ENCODE results near the gene DNAJC7. TPM values are rescaled to one million over a fixed set of nuclear protein-coding genes. Genes with fewer than 3 reads are reported as not detected.
"Not testable (repeated sequence)": the region's sequence is repeated elsewhere in the genome, so short reads cannot be mapped to it uniquely, and the experiment has no call there.

The DNAJC7 gene
- total RNA-seq, 1 experiment from 2014 or later, result 133 TPM

DNA sequence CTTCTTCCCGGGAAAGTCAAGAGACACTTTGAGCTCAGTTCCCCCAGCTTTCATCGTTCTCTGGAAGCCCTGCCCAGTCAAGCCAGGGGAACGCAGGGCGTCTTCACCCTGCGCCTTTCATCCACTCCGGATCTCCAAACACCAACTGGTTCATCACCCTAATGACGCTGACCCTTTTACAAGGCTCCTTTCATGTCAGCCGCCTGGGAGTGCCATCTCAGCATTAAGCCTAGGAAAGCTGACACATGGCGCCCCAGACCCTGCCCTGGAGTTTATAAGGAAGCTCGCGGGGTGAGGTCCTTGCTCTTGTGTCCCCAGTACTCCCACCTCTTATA lies 594 bp upstream of the DNAJC7 start:
- no peak for DNase-seq (ENCODE audit: low read depth)

DNA sequence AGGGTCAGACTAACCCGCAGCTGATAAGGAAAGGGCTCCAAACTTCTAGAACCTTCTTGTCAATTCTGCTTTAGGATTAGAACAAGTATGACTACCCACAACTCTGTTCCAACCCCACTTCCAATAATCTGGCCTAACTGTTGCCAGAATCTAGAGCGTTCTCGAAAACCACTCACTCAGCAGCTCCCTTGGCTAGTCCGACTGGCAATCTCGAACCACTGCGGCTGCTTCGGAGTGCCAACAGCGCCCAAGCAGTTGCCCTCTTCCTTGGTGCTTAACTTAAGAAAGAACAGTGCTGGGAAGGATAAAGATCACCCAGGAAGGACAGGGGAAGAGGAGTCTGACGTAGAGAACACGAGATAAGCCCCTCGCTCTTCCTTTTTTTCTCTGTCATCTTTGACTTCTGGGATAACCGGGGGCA lies 818 bp downstream of the DNAJC7 start:
- DNase-seq (ENCODE audit: low read depth), result no peak

DNA sequence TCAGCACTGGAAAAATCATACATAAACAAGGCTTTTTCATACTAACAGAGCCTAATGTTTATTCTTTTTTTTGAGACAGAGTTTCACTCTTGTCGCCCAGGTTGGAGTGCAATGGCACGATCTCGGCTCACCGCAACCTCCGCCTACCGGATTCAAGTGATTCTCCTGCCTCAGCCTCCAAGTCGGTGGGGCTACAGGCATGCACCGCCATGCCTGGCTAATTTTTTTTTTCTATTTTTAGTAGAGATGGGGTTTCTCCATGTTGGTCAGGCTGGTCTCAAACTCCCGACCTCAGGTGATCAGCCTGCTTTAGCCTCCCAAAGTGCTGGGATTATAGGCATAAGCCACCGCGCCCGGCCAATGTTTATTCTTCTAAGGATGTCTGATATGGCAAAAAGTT lies 3.5 kb downstream of the DNAJC7 start:
- not testable (repeated sequence) for DNase-seq (ENCODE audit: low read depth)

DNA sequence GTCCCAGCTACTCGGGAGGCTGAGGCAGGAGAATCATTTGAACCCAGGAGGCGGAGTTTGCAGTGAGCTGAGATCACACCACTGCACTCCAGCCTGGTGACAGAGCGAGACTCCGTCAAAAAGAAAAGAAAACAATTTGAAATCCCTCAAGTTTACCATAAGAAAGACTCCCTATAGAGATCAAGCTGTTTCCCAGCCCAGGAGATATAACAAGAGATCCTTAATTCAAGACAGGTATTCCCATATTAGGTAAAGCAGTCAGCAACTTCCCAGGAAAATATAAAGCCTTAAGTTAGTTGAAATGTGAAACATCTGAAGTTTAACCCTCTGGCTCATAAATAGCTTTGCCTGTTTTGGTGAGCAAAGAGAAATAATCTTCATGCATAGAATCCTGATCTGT lies 4.9 kb downstream of the DNAJC7 start:
- DNase-seq (ENCODE audit: low read depth), result not testable (repeated sequence)

DNA sequence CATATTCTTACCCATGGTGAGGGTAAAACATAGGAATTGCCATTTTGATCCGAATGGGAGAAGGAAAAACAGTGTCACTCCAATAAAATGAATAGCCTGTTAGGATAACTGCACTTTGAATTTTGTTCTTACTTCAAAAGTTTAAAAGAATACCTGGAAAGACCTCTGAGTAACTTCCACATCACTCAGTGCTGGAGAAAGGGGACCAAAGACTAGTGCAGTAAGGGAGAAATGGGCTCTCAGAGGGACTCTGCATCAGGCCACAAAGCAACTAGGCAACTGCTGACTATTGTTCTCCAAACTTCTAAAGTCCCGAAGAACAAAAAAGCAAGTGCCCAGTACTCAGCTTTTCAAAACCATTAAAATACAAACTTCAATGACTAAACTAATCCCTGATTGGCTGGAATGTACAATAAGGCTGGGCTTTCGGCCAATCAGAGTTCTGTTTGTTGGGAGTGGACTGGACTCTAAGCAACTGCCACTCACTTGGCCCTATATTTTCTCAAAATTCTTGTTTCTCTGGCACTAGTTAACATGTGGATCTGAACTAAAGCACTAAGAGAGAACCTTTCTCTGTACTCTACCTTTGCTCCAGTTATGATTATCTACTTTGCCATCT lies 6.2 kb downstream of the DNAJC7 start:
- DNase-seq (ENCODE audit: low read depth), result peak; percentile 66

DNA sequence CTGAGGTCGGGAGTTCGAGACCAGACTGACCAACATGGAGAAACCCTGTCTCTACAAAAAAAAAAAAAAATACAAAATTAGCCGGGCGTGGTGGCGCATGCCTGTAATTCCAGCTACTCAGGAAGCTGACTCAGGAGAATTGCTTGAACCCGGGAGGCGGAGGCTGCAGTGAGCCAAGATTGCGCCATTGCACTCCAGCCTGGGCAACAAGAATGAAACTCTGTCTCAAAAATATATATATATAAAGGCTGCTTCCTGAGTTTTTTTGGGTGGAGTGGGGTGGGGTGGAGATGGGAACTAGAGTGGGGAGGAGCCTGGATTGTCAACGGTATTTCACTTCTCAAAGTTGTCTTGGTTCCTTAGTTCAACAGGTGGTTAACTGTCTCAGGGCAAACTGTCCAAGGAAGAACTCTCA lies 7.0 kb downstream of the DNAJC7 start:
- peak; percentile 81 for DNase-seq (ENCODE audit: low read depth)

DNA sequence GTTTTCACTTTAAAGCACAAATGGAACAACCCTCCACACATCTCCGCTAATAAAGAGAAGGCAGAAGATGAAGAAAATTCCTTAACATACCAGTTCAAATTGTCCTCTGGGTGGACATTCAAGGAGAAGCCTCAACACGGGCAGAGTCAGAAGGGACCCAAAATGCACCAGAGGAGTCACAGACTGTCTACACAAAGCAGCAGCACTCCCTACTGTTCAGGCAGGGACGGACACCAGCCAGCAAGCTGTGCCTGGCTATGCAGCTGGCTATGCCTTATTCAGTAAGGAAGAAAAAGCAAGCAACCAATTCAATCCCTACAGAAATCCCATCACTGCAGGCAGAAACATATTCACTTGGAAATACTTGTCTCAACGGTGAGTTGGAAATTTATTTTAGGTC lies 8.1 kb downstream of the DNAJC7 start:
- no peak for DNase-seq (ENCODE audit: low read depth)

DNA sequence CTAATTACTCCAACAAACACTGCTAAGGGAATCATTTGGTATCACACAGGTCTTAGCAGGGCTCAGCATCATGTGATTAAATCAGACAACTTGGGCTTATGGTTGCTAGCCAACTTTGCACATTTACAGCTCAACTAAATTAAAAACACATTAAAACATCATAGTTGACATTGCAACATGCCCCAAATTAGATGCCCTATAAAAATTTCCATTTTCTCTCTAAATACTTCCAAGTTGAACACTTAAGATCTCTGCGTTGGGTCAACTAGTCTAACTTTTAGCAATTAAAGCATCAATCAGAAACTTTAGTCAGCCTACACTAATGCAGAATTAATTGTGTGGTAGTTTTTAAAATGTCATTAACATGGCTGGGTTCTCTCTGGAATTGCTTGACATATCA lies 12.1 kb downstream of the DNAJC7 start:
- DNase-seq (ENCODE audit: low read depth), result no peak

DNA sequence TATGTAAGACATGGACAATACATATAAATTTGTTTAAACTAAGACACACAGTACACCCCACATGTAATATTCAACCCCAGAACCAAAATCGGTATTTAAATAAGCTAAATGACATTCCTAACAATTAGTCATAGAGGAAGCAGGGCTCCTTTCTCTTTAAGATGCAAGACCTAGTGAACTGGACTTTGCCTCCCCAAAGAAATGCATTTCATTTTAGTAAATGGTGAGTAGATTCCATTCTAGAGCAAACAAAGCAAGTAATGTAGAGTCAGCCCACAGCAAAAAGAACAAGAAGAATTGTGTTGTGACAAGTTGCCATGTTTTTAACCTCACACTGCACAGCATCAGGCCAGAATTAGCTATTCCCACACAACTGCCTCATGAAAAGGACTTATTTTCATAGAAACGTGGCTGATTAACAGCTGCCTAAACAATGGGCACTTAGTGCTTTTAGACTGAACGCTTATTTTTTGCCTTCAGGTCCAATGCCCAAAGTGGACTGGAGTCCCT lies 14.4 kb downstream of the DNAJC7 start:
- no peak for DNase-seq (ENCODE audit: low read depth)

DNA sequence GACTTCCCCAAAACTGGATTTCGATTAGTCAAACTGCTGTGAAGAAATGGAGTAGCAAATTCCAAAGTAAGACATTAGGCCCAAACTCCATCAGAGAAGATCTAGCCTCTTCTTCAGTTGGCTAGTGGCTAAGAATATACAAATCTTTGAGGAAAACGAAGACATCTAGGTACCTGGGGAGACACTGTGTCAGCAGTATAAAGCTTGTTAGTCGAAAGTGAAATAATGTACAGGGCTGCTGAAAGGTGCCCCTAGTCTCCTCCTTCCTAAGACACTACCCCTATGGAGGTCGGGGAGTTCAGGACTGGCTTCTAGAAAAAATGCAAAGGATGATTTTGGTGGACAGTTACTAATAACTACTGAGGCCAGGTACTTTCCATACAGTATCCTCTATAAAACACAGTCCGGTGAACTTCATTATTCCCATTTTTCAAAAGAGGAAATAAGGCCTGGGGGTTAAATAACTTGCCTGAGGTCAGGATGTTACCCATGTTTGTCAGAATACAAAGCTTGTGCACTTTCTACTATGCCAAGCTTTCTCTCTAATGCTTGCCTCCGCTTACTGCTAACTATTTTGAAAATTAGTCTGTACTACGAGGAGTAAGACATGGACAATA lies 15.0 kb downstream of the DNAJC7 start:
- no peak for DNase-seq (ENCODE audit: low read depth)

DNA sequence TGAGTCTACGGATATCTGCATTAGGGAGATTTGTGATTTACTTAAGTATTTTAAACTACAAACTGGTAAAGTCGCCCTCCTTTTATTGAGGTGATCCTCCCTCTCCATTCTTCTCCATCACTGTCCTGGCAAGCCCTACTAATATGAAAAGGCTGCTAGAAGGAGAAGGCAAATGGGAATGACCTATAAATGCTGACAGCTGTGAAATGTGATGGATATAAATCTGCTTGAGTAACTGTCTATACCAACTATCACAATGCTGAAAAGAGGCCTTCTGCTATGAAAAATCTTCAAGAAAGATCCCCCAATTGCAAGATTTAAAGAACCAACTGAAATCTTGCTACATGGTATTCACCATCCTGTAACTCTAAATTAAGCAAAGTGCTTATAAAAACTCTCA lies 15.5 kb downstream of the DNAJC7 start:
- DNase-seq (ENCODE audit: low read depth), result no peak

DNA sequence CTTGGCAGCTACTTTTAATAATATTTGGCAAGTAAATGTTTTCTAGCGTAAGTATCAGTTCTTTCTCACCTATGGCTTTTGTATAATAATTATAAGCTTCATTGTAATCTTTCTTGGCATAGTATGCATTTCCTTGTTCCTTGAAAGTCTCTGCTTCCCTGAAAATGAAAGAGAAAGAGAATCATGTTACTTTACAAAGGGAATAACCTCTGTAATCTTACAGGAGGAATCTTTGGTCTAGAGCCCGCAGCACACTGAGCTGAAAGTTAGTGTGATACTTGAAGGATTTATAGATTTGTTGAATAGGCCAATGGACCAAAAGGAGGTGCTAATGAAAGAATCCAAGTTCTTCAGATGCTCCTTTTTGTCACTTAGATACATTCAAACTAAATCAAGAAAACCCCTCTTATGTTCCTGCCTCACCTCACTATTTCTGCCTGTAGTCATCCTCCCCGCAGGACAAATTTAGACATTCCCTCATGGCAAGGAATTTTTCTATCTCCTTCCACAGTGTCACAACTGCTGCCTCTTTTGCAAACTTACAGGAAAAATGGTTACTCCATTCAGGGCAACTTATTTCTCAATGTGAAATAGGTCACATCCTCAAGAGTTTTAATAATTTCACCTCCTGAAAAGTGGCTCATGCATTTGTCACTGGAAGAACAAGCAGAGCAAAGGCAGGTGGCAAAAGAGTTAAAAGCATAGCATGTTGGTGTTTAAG lies 16.7 kb downstream of the DNAJC7 start:
- no peak for DNase-seq (ENCODE audit: low read depth)

DNA sequence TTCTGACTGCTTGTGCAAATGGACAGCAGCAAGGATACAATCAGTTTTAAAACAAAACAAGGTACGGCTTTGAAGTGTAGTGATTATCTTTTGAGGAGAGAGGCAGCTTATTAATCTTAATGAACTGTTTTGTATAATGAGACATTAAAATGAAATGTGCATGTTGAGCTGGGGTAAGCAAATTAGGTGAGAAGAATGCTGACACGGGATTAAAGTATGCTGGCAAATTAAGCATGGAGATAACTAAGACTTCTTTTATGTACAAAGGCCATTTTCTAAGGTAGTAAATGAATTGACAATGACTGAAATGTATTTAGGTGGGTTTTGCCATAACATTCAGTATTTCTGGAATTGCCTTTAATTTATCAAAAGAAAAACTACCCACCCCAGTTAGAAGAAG lies 18.7 kb downstream of the DNAJC7 start:
- no peak for DNase-seq (ENCODE audit: low read depth)

DNA sequence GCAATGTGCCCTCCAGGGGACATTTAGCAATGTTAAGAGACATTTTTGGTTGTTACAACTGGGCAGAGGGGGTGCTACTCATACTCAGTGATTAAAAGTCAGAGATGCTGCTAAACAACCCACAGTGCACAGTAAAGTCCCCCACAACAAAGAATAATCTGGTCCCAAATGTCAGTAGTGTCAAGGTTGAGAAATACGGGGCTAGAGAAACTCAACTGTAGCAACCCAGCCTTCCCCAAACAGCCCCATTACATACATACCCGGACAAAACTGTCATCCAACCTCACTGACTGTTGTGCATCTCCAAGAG lies 20.4 kb downstream of the DNAJC7 start:
- no peak for DNase-seq (ENCODE audit: low read depth)

DNA sequence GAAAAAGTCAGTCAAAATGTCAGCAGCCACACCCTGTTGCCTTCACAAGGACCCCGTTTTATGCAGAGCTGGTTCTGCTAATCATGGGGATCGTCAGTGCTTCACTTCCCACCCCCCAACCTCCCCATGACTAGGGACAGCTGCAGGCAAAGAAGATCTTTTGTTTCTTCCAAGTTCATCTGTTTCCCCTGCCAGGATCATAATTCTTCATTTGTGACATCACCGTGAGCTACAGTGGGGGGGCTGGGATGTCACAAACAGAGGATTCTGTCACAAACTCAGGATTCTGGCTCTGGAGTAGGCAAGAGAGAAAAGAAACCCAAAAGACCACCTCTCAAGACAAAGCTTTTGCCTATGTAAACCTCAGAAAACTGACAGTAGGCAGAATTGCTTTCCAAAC lies 24.7 kb downstream of the DNAJC7 start:
- DNase-seq (ENCODE audit: low read depth), result no peak

DNA sequence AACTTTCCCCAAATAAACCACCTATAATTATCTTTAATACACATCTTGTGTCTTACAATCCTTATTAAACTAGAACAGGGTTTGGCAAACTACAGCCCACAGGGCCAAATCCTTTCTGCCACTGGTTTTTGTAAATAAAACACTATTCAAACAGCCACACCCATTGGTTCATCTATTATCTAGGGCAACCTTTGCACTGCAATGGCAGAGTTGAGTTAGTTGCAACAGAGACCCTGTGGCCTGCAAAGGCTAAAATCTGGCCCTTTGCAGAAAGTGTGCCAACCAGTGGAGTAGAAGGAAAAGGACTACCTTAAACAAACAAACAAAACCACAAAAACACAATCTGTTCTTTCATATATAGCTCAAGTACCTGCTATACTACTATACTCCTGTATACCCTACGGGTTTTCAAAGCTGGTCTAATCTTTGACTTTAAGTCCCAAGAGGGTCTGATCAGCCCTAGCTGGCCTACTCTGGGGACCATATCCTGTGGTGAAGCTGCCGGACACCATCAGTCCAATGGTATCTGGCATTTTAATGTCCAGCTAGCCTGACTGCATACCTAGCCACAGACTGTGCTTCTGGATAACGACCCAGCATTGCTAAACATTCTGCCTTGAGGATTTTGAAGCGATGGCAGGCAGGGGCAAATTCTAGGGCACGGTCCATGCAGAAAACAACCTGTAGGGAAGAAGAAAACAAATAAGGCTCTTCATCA lies 27.4 kb downstream of the DNAJC7 start:
- DNase-seq (ENCODE audit: low read depth), result no peak

DNA sequence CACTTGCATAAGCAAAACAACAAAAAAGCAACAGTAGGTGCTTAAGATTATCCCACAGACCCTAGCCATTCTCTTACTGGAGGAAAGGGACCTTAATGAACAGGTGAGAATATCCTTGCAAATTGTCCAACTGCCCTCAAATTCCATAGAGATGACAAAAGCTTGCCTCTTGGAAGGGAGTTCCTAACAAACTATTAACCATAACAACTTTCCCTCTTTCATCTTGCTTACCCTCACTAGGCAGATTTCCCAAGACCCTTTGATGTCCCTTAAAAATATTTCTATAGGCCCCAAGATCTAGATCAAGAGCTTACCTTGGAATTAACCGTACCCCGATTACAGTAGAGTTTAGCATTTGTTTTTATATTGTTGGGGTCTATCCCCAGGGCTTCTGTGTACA lies 28.8 kb downstream of the DNAJC7 start:
- no peak for DNase-seq (ENCODE audit: low read depth)

DNA sequence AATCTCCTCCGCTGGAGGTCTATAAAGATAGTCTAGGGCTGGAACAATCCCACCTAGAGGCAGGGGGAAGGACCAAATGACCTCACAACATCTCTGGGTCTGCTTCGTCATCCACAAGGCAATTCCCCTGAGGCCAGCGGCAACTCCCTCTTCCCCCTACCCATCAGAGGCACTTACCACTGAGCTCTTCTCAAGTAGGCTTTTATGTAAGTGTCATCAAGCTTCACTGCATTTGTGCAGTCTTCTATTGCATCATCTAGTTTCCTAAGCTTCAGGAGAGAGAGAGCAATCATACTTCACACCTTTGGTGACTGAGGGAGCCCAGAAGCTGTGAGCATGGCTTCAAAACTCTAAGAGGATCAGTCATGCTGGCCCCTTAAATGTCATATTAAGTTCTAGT lies 29.6 kb downstream of the DNAJC7 start:
- DNase-seq (ENCODE audit: low read depth), result no peak

DNA sequence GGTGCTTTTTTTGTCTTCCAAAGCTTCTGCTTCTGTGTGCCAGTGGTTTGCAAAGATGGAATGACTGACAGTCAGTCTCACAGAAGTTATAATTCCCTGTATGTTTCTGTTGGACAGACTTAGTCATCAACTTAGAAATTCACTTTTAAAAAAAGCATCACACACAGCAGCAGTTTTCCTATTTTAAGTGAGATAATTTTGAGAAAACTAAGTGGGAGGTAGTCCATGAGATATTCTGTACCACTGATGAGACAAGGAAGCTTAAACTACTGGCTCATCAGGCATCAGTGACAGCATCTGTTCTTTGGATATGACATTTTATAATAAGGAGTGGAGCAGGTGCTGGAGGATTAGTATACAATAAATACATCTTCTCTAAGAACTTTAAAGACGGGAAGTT lies 30.6 kb downstream of the DNAJC7 start:
- DNase-seq (ENCODE audit: low read depth), result no peak

DNA sequence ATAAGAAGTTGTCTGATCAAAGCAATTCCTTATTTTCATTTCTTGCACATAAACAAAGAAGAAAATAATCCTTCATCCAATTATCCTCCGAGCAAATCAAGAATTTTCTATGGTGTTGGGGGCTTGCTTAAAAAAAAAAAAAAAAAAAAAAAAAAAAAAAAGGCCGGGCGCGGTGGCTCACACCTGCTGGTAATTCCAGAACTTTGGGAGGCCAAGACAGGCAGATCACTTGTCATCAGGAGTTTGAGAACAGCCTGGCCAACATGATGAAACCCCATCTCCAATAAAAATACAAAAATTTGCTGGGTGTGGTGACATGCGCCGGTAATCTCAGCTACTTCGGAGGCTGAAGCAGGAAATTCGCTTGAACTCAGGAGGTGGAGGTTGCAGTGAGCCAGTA lies 31.3 kb downstream of the DNAJC7 start:
- no peak for DNase-seq (ENCODE audit: low read depth)

DNA sequence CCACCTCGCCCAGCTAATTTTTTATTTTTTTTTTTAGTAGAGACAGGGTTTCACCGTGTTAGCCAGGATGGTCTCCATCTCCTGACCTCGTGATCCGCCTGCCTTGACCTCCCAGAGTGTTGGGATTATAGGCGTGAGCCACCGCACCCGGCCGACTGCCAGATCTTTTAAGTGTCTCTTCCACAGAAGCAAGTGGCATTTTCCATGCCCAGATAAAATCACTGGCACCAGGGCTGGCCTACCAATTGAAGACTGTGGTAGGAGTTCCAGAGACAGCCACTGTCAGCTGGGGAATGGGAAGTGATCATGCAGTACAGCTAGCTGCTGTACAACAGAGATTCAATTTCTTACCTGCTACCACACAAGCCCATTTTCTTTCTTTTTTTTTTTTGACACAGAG lies 32.8 kb downstream of the DNAJC7 start:
- no peak for DNase-seq (ENCODE audit: low read depth)

DNA sequence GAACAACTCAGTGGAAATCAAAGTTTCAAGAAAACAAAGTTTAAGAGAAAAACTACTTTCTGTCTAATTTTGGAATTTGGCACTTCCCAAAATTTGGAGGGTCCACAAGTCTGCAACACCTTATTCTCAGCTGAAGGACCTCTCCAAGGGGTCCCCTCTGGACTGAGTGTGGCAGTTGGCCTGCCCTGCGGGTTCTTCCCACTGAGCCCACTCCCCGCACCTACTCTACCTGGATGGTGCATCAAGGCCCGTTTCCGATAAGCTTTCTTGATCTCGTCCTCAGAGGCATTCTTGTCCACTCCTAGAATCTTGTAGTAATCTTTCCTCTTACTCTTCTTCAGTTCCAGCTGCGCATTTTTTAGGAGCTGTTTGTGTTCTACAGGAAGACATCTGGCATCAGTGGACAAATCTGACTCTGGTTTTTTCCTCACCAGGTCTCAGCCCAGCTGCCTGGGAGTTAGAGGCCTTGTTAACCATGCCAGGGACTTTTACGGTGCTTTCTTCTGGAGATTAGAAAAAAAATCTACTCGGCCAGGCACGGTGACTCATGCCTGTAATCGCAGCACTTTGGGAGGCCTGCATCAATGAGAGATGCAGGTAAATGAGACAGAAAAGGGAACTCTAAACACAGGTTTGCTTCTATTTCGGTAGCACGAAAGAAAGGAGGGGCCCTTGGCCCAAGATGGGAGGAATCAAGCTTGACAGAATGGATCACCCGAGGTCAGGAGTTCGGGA lies 35.0 kb downstream of the DNAJC7 start:
- no peak for DNase-seq (ENCODE audit: low read depth)

Measured in HT1080 (cell line).